Fibroblast of lung (primary cell): ENCODE measurements around the gene TBX15. TPM values are rescaled to one million over a fixed set of nuclear protein-coding genes. Genes with fewer than 3 reads are reported as not detected.

Source experiments
- DNase-seq, 2 donors: peaks; one replicate each; pipeline versions ENCODE4 v3.0.0 to v3.0.0-alpha.2; 2010; ENCODE audit warnings: low read depth in 2 of 2
- H2AFZ ChIP-seq: 2 replicates; pipeline ENCODE4 v1.5.1; 2012; ENCODE audit warnings: low read length, control low read depth, inconsistent platforms
- H3K27ac ChIP-seq: 2 replicates; pipeline ENCODE4 v1.5.1; 2011; ENCODE audit warnings: low read length, control low read depth; ENCODE audit not compliant: insufficient read depth
- H3K27me3 ChIP-seq: 2 replicates; pipeline ENCODE4 v1.5.1; 2011; ENCODE audit warnings: mild to moderate bottlenecking, low read length; ENCODE audit not compliant: control insufficient read depth, insufficient read depth
- H3K36me3 ChIP-seq: 2 replicates; pipeline ENCODE4 v1.5.1; 2011; ENCODE audit warnings: low read length; ENCODE audit not compliant: control insufficient read depth, insufficient read depth
- H3K4me1 ChIP-seq: 2 replicates; pipeline ENCODE4 v1.5.1; 2011; ENCODE audit warnings: low read length; ENCODE audit not compliant: control insufficient read depth, insufficient read depth; ENCODE audit errors: extremely low read depth
- H3K4me2 ChIP-seq: 2 replicates; pipeline ENCODE4 v1.5.1; 2011; ENCODE audit warnings: low read length, control low read depth; ENCODE audit not compliant: insufficient read depth; ENCODE audit errors: extremely low read depth
- H3K4me3 ChIP-seq, 4 experiments: fragments of 200-600 bp in 1 of 4; sonication (generic) in 1 of 4; replicated peaks in 1 of 4; 2 replicates each; pipeline ENCODE4 v1.5.1; 2011 to 2016; ENCODE audit warnings: low read length in 4 of 4, low read depth in 3 of 4, mild to moderate bottlenecking in 3 of 4, control low read depth in 2 of 4, inconsistent platforms in 1 of 4, mixed read lengths in 1 of 4; ENCODE audit not compliant: insufficient read depth in 1 of 4; ENCODE audit errors: control extremely low read depth in 1 of 4
- H3K79me2 ChIP-seq: 2 replicates; pipeline ENCODE4 v1.5.1; 2012; ENCODE audit warnings: mild to moderate bottlenecking, low read length, inconsistent platforms; ENCODE audit not compliant: control insufficient read depth, insufficient read depth
- H3K9ac ChIP-seq: 2 replicates; pipeline ENCODE4 v1.5.1; 2011; ENCODE audit warnings: mild to moderate bottlenecking, low read length, control low read depth; ENCODE audit not compliant: insufficient read depth
- H3K9me3 ChIP-seq: 2 replicates; pipeline ENCODE4 v1.5.1; 2012; ENCODE audit warnings: low read depth, low read length; ENCODE audit not compliant: control insufficient read depth, insufficient read depth
- H4K20me1 ChIP-seq: 2 replicates; pipeline ENCODE4 v1.5.1; 2011; ENCODE audit warnings: low read length; ENCODE audit not compliant: control insufficient read depth, insufficient read depth; ENCODE audit errors: extremely low read depth
- CTCF ChIP-seq, 2 donors: IDR thresholded peaks in 1 of 2; conservative IDR thresholded peaks in 1 of 2; 1 replicate in 1 of 2; 2 replicates in 1 of 2; pipeline ENCODE4 v1.5.1; 2011 to 2012; ENCODE audit warnings: low read length in 2 of 2, control low read depth in 1 of 2, inconsistent platforms in 1 of 2, low read depth in 1 of 2, mild to moderate bottlenecking in 1 of 2
- EZH2 ChIP-seq: IDR thresholded peaks from 2 replicates; pipeline ENCODE4 v1.5.1; 2012; ENCODE audit warnings: low read length, control low read depth, mild to moderate bottlenecking; ENCODE audit errors: missing control alignments
- polyA plus RNA-seq, 2 donors: library from polyadenylated mRNA; depleted of rRNA in 1 of 2; stranded (reverse) in 1 of 2; unstranded in 1 of 2; fragments of >200 nt; gene quantifications; 2 replicates each; pipeline ENCODE4 v1.2.1, GENCODE V29; 2011 to 2012; ENCODE audit warnings: missing spikeins in 1 of 2
- total RNA-seq: library from RNA; depleted of rRNA; stranded (reverse); fragments of >200 nt; gene quantifications from 2 replicates; pipeline ENCODE4 v1.2.1, GENCODE V29; 2014

The TBX15 gene
- total and polyA plus RNA-seq, 2 donors (not counting 1 experiment from before 2014, with no cell fraction given): 0.50 to 0.99 TPM

- H3K27me3 ChIP-seq: no peaks in the 10 kb centered on the region
- H3K9ac ChIP-seq: no peak overlapping the region
Measured at GRCh38 chr1:118842452-118843201, 145.5 kb downstream of the TBX15 start.

GRCh38 chr1:118841521-118841920 is 146.6 kb downstream of the TBX15 start:
- no peaks in the 10 kb centered on the region for H3K27me3 ChIP-seq
- no peak overlapping the region for H3K9ac ChIP-seq
- no peaks in the 10 kb centered on the region for H3K36me3 ChIP-seq
- H3K4me2 ChIP-seq: no peak overlapping the region
- TF ChIP-seq EZH2 (no peak), CTCF (conservative IDR thresholded peaks at IDR 0.05 in 1 of 2, IDR thresholded peaks at IDR 0.05 in 1 of 2; ENCODE audit: low read depth in 1 of 2, low read length in 2 of 2) (no peak)
- H4K20me1 ChIP-seq: no peaks in the 10 kb centered on the region
- no peak overlapping the region for H2AFZ ChIP-seq
- no peak for DNase-seq
- H3K79me2 ChIP-seq: no peaks in the 10 kb centered on the region
- H3K9me3 ChIP-seq: no peaks in the 10 kb centered on the region
- H3K4me3 ChIP-seq: no peak overlapping the region
- no peak overlapping the region for H3K27ac ChIP-seq
- no peaks in the 10 kb centered on the region for H3K4me1 ChIP-seq

More at GRCh38 chr1:118842452-118843201, 145.5 kb downstream of the TBX15 start:
- H3K4me3 ChIP-seq: no peak overlapping the region
- no peaks in the 10 kb centered on the region for H3K9me3 ChIP-seq
- TF ChIP-seq CTCF (conservative IDR thresholded peaks at IDR 0.05 in 1 of 2, IDR thresholded peaks at IDR 0.05 in 1 of 2; ENCODE audit: low read depth in 1 of 2, low read length in 2 of 2) (no peak), EZH2 (no peak)
- H3K27ac ChIP-seq: no peak overlapping the region
- H3K4me2 ChIP-seq: no peak overlapping the region
- H3K36me3 ChIP-seq: no peaks in the 10 kb centered on the region
- no peaks in the 10 kb centered on the region for H4K20me1 ChIP-seq
- no peak overlapping the region for H2AFZ ChIP-seq
- H3K79me2 ChIP-seq: no peaks in the 10 kb centered on the region
- DNase-seq: no peak
- H3K4me1 ChIP-seq: no peaks in the 10 kb centered on the region

Other genes starting within 250 kb of the TBX15 start
- 20.3 and 22.1 TPM in 2 replicates for gene WARS2, start 152.3 kb upstream of the TBX15 start, total RNA-seq
- gene WARS2, start 152.3 kb upstream of the TBX15 start, polyA plus RNA-seq: 12.6 and 13.3 TPM in 2 replicates